HG02870 (cell line): Measurements from ENCODE around the gene MEGF10.
"Not testable (repeated sequence)": the region's sequence is repeated elsewhere in the genome, so short reads cannot be mapped to it uniquely, and the experiment has no call there.

Experiments used
- ATAC-seq: cut with Tn5 transposase; IDR thresholded peaks from one replicate; pipeline ENCODE4 v1.9.1; 2021; ENCODE audit warnings: mild to moderate bottlenecking, moderate library complexity; ENCODE audit not compliant: unreplicated experiment

Gene MEGF10

GRCh38 chr5:127297348-127298035 lies 6.9 kb downstream of the MEGF10 start:
- no peak for ATAC-seq

GRCh38 chr5:127298036-127298429 lies 7.4 kb downstream of the MEGF10 start:
- no peak for ATAC-seq

- no peak for ATAC-seq
Measured at GRCh38 chr5:127298656-127299055, 8.1 kb downstream of the MEGF10 start.

- ATAC-seq: no peak
Measured at GRCh38 chr5:127299678-127300077, 9.1 kb downstream of the MEGF10 start.

DNA sequence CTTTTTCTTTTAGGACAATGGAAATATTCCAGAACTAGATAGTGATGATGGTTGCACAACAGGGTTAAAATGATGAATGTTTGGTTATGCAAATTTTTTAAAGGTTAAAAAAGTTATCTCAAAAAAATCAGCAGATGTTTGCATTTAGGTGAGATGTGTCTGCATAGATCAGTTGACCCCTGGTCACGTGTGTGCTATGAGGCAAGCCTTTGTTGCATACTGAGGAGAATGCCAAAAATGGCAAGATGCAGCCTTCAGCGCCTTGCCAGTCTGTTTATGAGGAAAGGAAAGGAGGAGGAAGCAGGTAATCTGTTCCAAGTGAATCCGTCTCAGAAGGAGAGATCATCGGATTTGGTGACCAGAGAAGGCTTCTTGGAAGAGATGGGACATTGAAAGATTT lies 11.9 kb downstream of the MEGF10 start:
- ATAC-seq: no peak

DNA sequence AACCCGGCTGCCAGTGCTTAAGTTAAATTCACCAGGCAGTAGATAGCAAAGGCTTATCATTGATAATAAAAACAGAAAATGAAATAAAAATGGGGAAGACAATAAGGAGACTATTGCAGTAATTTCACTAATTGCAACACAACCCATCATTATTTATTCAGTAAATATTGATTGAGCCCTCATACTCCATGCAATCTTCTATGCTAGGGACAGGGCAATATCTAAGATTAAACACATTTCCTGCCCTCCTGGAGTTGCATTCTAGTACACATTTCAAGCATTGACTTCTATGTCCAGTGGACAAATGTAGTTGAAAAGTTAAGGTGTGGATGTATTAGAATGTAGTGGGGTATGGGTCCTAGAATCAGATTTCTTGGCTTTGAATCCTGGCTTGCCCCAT lies 12.8 kb downstream of the MEGF10 start:
- no peak for ATAC-seq

DNA sequence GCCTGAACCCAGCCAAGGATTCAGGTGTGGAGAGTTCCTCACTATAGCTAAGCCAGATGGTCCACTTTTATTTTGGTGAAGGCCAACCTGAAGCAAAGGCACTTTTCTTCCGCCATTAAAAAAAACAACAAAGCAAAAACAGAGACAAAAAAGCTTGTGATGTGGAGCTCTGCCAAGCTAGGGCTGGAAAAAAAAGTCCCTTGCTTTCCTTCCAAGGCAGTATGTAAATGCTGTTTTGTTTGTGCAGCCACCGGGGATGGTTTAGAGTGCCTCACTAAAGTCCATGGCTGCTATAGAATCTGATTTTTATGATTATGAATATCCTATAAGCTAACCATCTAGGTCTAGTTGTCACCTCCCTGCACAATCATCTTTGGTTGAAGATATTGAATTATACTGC lies 14.9 kb downstream of the MEGF10 start:
- ATAC-seq: no peak

DNA sequence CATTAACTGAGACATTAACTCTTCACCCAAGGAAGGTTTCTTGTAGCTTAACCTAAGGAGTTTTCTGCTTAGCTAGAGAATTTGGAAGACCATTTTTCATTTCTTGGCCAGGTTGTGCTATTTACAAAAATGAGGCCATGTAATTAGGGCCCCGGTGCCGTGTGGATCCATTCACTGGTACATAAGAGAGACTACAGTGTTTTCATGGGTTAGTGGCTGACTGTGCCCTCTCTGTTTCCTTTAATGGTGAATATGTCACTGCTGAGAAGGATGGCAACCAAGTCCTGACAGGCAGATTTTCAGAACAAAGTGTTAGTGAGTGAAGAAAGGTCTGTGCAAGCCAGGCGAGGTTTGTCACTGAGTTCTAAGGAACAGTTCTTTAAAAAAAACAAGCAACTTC lies 15.4 kb downstream of the MEGF10 start:
- ATAC-seq: no peak

- no peak for ATAC-seq
Measured at GRCh38 chr5:127306647-127307046, 16.1 kb downstream of the MEGF10 start.

DNA sequence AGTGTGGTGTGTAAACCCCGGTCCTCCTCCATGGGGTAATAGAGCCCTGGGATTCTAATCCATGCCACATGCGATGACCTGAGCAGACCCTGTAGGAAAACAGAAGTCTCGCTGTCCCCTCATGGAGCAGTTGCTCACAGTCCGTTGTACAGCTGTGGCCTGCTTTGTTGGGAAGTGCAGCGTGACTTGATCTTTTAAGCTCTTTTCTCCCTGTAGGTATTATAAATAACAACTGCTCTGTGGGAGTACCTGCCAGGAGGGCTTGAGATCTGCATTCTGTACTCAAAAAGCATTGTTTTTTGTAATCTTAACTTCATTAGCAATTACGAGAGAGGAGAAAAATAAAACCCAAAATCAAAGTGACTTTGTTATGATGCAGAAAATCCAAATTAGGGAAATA lies 17.3 kb downstream of the MEGF10 start:
- no peak for ATAC-seq

DNA sequence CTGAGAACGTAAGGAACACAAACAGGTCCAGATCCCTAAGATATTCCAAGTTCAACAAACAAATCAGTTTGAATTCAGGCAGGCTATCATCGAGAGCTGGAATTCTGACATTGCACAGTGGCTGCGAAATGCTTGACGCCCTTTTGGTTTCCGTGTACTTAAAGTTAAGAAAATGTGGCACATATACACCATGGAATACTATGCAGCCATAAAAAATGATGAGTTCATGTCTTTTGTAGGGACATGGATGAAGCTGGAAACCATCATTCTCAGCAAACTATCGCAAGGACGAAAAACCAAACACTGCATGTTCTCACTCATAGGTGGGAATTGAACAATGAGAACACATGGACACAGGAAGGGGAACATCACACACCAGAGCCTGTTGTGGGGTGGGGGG lies 17.7 kb downstream of the MEGF10 start:
- ATAC-seq: not testable (repeated sequence)

GRCh38 chr5:127308945-127309344 lies 18.3 kb downstream of the MEGF10 start:
- ATAC-seq: no peak

GRCh38 chr5:127311349-127311748 lies 20.8 kb downstream of the MEGF10 start:
- no peak for ATAC-seq

- ATAC-seq: no peak
Measured at GRCh38 chr5:127311781-127312525, 21.4 kb downstream of the MEGF10 start.

- ATAC-seq: no peak
Measured at GRCh38 chr5:127313379-127313778, 22.8 kb downstream of the MEGF10 start.

- ATAC-seq: peak; percentile 88
Measured at GRCh38 chr5:127313847-127314473, 23.4 kb downstream of the MEGF10 start.

DNA sequence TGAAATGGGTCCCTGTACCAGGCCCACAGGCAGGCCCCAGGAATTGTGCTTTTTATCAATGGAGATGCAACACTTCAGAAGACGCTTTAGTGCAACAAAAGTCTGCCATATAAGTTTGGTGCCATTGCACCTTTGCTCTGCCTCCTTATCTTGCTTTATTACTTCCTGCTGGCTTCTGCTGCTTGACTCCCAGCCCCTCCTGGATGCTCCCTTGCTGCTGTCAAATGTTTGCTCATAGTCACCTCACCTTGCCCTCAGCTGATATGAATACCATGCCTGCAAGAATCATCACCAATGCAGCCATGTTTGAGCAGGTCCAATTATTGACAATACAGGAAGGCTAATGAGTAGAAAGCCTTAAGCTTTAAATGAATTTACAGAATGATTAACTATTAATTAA lies 25.4 kb downstream of the MEGF10 start:
- ATAC-seq: no peak

DNA sequence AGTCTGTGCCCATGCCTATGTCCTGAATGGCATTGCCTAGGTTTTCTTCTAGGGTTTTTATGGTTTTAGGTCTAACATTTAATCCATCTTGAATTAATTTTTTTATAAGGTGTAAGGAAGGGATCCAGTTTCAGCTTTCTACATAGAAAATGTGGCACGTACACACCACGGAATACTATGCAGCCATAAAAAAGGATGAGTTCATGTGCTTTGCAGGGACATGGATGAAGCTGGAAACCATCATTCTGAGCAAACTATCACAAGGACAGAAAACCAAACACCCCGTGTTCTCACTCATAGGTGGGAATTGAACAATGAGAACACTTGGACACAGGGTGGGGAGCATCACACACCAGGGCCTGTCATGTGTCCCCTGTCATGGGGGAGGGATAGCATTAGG lies 26.8 kb downstream of the MEGF10 start:
- ATAC-seq: not testable (repeated sequence)

DNA sequence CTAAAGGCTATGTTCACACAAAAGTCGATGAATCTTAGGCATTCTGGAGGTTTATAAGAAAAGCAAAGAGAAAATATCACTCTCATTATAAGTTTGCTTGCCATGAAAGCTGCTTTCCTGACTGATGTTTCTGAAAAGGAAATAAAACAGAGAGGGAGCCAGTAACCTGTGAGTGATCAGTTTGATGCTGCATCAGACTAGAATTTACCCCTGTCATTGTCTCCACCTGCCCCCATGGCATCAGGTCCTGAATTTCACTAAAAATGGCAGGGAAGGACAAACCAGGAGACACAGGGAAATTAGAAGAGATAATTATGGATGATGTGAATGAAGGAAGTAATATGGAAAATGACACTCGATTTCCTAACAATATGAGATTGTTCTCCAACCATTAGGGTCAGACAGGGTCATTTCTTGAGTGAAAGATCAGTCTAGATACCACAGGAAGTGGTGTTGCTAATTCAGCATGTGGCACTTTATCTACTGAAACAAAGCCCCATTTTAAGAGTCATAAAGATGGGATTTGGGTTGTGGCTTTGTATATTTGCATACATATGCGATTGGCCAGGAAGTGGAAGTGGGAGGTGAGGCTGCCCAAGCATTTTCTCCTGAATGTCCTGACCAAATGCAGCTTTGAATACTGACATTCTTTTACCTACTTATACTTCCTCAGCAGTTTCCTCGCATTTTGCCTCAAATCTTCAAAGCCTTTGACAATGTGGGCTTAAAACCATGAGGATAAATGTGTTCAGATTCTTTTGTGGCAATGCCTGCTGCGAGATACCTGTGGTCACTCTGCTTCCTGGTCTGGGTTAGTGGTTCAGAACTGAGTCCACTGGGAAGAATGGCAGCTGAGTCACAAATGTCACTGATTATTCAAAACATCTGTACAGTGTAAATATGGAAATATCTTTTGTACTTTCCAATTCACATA lies 29.7 kb downstream of the MEGF10 start:
- ATAC-seq: peak; percentile 93

DNA sequence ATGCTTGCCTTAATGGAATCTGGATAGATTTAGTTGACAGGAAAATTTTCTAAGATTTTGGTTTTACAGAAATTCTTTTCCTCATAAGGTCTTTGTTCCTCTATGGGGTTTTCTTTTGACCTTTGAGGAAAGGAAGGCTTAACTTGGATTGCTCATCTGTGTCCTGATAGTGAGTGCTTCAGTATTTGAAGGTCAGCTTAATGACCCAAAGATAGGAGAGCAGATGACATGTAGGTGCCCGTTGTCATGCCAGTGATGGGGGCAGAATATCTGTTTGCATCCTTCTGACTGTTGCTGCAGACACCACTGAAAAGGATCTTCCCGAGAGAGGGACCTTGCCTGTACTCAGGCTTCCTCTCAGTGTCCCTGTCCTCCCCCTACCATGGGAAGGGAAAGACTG lies 30.9 kb downstream of the MEGF10 start:
- no peak for ATAC-seq

- no peak for ATAC-seq
Measured at GRCh38 chr5:127322403-127322802, 31.8 kb downstream of the MEGF10 start.
